Stomach smooth muscle (tissue), 2 donors: Measurements from ENCODE around the gene PTBP3.

Experiments used
- H3K27ac ChIP-seq: one replicate; pipeline ENCODE4 v1.7.0; 2013; ENCODE audit warnings: mild to moderate bottlenecking, low read length, inconsistent platforms
- H3K27me3 ChIP-seq, 2 donors: one replicate each; pipeline ENCODE4 v1.7.0; 2013; ENCODE audit warnings: low read length in 2 of 2; ENCODE audit not compliant: insufficient read depth in 2 of 2, control insufficient read depth in 1 of 2
- H3K36me3 ChIP-seq, 2 donors: one replicate each; pipeline ENCODE4 v1.7.0; 2013; ENCODE audit warnings: low read length in 2 of 2; ENCODE audit not compliant: control insufficient read depth in 2 of 2, insufficient read depth in 2 of 2
- H3K4me1 ChIP-seq: one replicate; pipeline ENCODE4 v1.7.0; 2013; ENCODE audit warnings: low read length; ENCODE audit not compliant: control insufficient read depth, insufficient read depth
- H3K4me3 ChIP-seq, 2 donors: one replicate each; pipeline ENCODE4 v1.7.0; 2013; ENCODE audit warnings: low read length in 2 of 2
- H3K9ac ChIP-seq, 2 donors: one replicate each; pipeline ENCODE4 v1.7.0; 2013; ENCODE audit warnings: low read length in 2 of 2, mild to moderate bottlenecking in 1 of 2
- H3K9me3 ChIP-seq, 2 donors: one replicate each; pipeline ENCODE4 v1.7.0; 2013; ENCODE audit warnings: low read length in 2 of 2; ENCODE audit not compliant: control insufficient read depth in 2 of 2
- donor health status: healthy.
- donor health status: Pancreatic carcinoma.

The PTBP3 gene

DNA sequence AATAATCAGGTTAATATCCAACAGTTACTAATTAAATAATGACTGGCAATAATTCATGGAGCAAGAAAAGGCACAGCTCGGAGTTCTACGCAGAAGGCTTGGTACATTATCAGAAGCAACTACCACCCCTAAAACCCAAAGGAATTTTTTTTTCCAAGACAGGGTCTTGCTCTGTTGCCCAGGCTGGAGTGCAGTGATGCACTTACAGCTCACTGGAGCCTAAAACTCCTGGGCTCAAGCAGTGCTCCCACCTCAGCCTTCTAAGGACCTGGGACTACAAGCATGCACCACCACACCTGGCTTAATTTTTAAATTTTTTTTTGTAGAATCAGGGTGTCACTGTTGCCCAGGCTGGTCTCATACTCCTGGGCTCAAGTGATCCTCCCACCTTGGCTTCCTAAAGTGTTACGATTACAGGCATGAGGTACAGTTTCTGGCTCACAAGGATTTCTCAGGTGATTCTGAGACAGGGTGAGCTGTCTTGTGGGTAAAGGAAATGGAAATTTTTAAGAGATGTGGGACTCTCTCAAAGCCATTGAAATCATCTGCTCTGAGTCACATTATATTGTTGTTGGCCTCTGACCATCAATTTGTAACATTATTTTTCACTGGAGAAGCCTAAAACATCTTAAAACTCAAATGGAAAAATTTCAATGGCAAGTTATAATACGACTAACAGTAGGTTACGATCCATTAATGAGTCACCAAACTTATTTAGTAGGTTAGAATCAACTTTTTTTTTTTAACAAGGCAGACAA lies 26.8 kb upstream of the PTBP3 start:
- H3K27ac ChIP-seq: no peak overlapping the region
- H3K36me3 ChIP-seq: no peaks in the 10 kb centered on the region
- no peaks in the 10 kb centered on the region for H3K9me3 ChIP-seq
- H3K4me1 ChIP-seq: no peaks in the 10 kb centered on the region
- no peak overlapping the region for H3K9ac ChIP-seq
- H3K4me3 ChIP-seq: no peak overlapping the region
- H3K27me3 ChIP-seq: no peaks in the 10 kb centered on the region

- Histone ChIP-seq H3K27ac (no peak overlapping the region), H3K36me3 (no peaks in the 10 kb centered on the region), H3K9me3 (no peaks in the 10 kb centered on the region), H3K27me3 (no peaks in the 10 kb centered on the region), H3K9ac (no peak overlapping the region), H3K4me1 (no peaks in the 10 kb centered on the region), H3K4me3 (no peak overlapping the region)
Observed at GRCh38 chr9:112355427-112355897, 22.0 kb upstream of the PTBP3 start.

DNA sequence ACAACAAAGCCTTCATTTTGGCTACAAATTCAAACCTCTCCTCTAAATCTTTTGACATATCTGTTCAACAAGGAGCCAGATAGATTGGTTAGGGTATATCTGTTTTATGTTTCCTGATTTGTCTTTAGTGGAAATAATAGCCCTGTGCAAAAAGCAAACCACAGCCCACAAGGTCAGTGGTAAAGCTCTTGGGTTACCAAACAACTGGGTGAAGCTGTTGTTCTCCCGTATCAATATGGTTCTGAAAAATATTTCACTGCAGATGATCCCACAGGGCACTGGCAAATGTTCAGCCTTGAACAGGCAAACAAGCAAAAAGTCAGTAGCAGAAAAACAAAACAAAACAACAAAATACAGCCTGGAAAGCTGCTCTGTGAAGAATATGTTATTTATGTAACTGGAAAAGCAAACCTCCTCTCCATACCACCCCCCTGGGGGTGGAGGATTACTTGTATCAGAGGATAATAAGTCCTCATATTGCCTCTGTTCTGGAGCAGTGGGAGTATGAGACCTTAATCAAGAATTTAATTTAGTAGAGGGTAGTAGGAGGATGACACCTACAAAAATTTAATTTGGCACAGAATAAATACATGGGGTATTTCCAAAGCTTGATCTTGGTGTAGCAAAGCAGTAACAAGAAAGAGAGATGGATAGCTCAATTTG lies 20.8 kb upstream of the PTBP3 start:
- Histone ChIP-seq H3K27ac (no peak overlapping the region), H3K27me3 (no peaks in the 10 kb centered on the region), H3K9ac (no peak overlapping the region), H3K36me3 (no peaks in the 10 kb centered on the region), H3K4me3 (no peak overlapping the region), H3K9me3 (no peaks in the 10 kb centered on the region), H3K4me1 (no peaks in the 10 kb centered on the region)

DNA sequence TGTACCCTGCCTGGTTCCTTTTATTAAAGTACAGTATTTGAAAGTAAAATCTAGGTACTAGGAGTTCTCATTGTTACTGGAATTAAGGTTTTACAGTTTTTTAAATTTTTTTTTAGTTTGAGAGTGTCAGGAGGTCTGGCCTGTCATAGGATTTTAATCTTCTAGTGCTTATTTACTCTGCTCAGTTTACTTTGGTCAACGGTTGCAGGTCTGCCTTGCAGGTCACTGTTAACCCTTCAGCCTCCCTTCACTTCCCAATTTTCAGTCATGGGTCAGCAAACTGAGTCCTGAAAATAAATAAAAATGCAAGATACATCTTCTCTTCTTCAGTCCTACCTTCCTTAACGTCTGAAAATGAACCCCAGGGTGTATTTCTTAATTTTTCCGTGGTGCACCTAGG lies 18.8 kb upstream of the PTBP3 start:
- H3K4me1 ChIP-seq: peaks cover 2% of the 10 kb centered on the region
- no peak overlapping the region for H3K9ac ChIP-seq

GRCh38 chr9:112351184-112351583 lies 17.8 kb upstream of the PTBP3 start:
- H3K4me1 ChIP-seq: peaks cover 2% of the 10 kb centered on the region
- H3K4me3 ChIP-seq: no peak overlapping the region
- no peak overlapping the region for H3K9ac ChIP-seq
- no peaks in the 10 kb centered on the region for H3K36me3 ChIP-seq
- H3K9me3 ChIP-seq: no peaks in the 10 kb centered on the region
- H3K27ac ChIP-seq: no peak overlapping the region
- no peaks in the 10 kb centered on the region for H3K27me3 ChIP-seq

More for the DNA sequence above, 18.8 kb upstream of the PTBP3 start:
- Histone ChIP-seq H3K27me3 (no peaks in the 10 kb centered on the region), H3K9me3 (no peaks in the 10 kb centered on the region), H3K4me3 (no peak overlapping the region), H3K36me3 (no peaks in the 10 kb centered on the region), H3K27ac (no peak overlapping the region)

GRCh38 chr9:112349008-112349333 lies 15.6 kb upstream of the PTBP3 start:
- Histone ChIP-seq H3K36me3 (no peaks in the 10 kb centered on the region), H3K4me3 (peak overlapping the region; percentile 73 to 85), H3K27me3 (no peaks in the 10 kb centered on the region), H3K27ac (no peak overlapping the region), H3K9ac (peak overlapping the region in 1 of 2 donors; percentile 48), H3K9me3 (no peaks in the 10 kb centered on the region), H3K4me1 (peaks cover 2% of the 10 kb centered on the region)

GRCh38 chr9:112348257-112349007 lies 15.0 kb upstream of the PTBP3 start:
- Histone ChIP-seq H3K9me3 (no peaks in the 10 kb centered on the region), H3K27ac (no peak overlapping the region), H3K9ac (peak overlapping the region; percentile 14 to 48), H3K27me3 (no peaks in the 10 kb centered on the region), H3K4me3 (peak overlapping the region; percentile 73 to 85), H3K4me1 (peaks cover 2% of the 10 kb centered on the region), H3K36me3 (no peaks in the 10 kb centered on the region)

DNA sequence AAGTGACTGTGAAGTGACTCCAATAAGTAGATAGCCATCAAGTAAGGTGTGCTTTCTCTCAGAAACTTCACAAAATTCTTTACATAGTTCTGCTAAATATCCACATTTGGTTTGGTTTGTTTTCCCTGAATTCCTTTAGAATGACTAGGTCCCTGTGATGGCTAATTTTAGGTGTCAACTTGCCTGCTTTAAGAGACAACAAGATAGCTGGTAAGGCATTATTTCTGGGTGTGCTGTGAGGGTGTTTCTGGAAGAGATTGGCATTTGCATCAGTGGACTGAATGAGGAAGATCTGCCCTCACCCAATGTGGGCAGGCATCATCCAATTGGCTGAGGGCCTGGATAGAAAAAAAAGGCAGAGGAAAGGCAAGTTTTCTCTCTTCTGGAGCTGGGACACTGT lies 8.3 kb upstream of the PTBP3 start:
- H3K4me3 ChIP-seq: no peak overlapping the region
- no peaks in the 10 kb centered on the region for H3K36me3 ChIP-seq
- H3K27ac ChIP-seq: no peak overlapping the region
- no peak overlapping the region for H3K9ac ChIP-seq
- H3K4me1 ChIP-seq: no peaks in the 10 kb centered on the region
- no peaks in the 10 kb centered on the region for H3K27me3 ChIP-seq
- H3K9me3 ChIP-seq: no peaks in the 10 kb centered on the region

DNA sequence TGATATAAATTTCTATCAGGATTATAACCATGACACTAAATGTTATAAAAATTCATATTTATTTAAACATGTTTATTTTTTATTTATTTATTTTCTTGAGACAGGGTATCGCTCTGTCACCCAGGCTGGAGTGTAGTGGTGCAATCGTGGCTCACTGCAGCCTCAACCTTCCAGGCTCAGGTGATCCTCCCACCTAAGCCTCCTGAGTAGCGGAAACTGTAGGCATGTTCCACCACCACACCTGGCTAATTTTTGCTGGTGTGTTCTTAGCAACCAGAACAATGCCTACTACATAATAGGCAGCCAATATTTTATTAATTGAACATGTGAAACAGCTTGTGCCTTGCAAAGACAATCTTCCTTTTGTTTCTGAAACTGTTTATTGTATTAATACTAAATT lies 6.5 kb upstream of the PTBP3 start:
- no peak overlapping the region for H3K9ac ChIP-seq
- H3K4me1 ChIP-seq: no peaks in the 10 kb centered on the region
- H3K27me3 ChIP-seq: no peaks in the 10 kb centered on the region
- no peak overlapping the region for H3K27ac ChIP-seq
- no peaks in the 10 kb centered on the region for H3K36me3 ChIP-seq
- H3K9me3 ChIP-seq: no peaks in the 10 kb centered on the region
- no peak overlapping the region for H3K4me3 ChIP-seq

GRCh38 chr9:112338561-112338960 lies 5.1 kb upstream of the PTBP3 start:
- no peaks in the 10 kb centered on the region for H3K27me3 ChIP-seq

More at GRCh38 chr9:112338561-112338960, 5.1 kb upstream of the PTBP3 start:
- H3K9ac ChIP-seq: no peak overlapping the region
- no peaks in the 10 kb centered on the region for H3K9me3 ChIP-seq
- no peak overlapping the region for H3K27ac ChIP-seq
- no peaks in the 10 kb centered on the region for H3K4me1 ChIP-seq
- H3K36me3 ChIP-seq: no peaks in the 10 kb centered on the region
- no peak overlapping the region for H3K4me3 ChIP-seq
